Thoracic aorta endothelial cell (primary cell): ENCODE measurements around the gene CALCR. TPM values are rescaled to one million over a fixed set of nuclear protein-coding genes. Genes with fewer than 3 reads are reported as not detected.

Experiments used
- small RNA-seq: library from RNA; depleted of rRNA; stranded (forward); fragments of <200 nt; gene quantifications from one replicate; pipeline ENCODE3, GENCODE V24; 2012
- total RNA-seq: library from RNA; depleted of rRNA; stranded (reverse); fragments of >200 nt; gene quantifications from 2 replicates; pipeline ENCODE4 v1.2.3, GENCODE V29; 2012

The CALCR gene
- total RNA-seq = not detected in 2 replicates

GRCh38 chr7:93574646-93575554 lies at the start of gene CALCR:
Gene CALCR, minus strand, starts transcription at chr7:93574724. Its CDS starts 87,743 bp downstream, at chr7:93486981.

Small RNAs within 50 kb of the gene (small RNA-seq; reads per million reads assigned to genes)
- gene MIR489 = not detected
- not detected for gene MIR653
